Measurements from ENCODE around the gene TBCK.
"Not testable (repeated sequence)": the region's sequence is repeated elsewhere in the genome, so short reads cannot be mapped to it uniquely, and the experiment has no call there.

GRCh38 chr4:106111778-106112469 lies 204.1 kb downstream of the TBCK start:
- not testable (repeated sequence) for TF ChIP-seq RAD21 (IDR thresholded peaks at IDR 0.05 in 1 of 2, conservative IDR thresholded peaks at IDR 0.05 in 1 of 2; ENCODE audit: low read depth in 2 of 2, low read length in 2 of 2); EZH2 (IDR thresholded peaks at IDR 0.05; ENCODE audit: low read depth, low read length, severe bottlenecking); TAF1 (IDR thresholded peaks at IDR 0.05; ENCODE audit: low read depth, low read length); CTCF (IDR thresholded peaks at IDR 0.05; ENCODE audit: control extremely low read depth in 1 of 3, insufficient read depth in 1 of 3, low read depth in 1 of 3, low read length in 3 of 3); POLR2AphosphoS5 (IDR thresholded peaks at IDR 0.05; ENCODE audit: low read depth, low read length); POLR2A (IDR thresholded peaks at IDR 0.05; ENCODE audit: control extremely low read depth in 1 of 2, low read depth in 2 of 2, low read length in 2 of 2)
